ENCODE results near the gene HMCN1.

The HMCN1 gene

GRCh38 chr1:185966471-185966870 is 232.3 kb downstream of the HMCN1 start:
- no peak for DNase-seq (ENCODE audit: low spot score)

- no peak for DNase-seq (ENCODE audit: low spot score)
These were observed 234.8 kb downstream of the HMCN1 start for GRCh38 chr1:185969028-185969427.

GRCh38 chr1:185969524-185969991 is 235.4 kb downstream of the HMCN1 start:
- no peak for DNase-seq (ENCODE audit: low spot score)

GRCh38 chr1:185971688-185972087 is 237.5 kb downstream of the HMCN1 start:
- DNase-seq (ENCODE audit: low spot score) = no peak

- DNase-seq (ENCODE audit: low spot score) = no peak
These were observed 238.1 kb downstream of the HMCN1 start for GRCh38 chr1:185972096-185972850.

- no peak for DNase-seq (ENCODE audit: low spot score)
These were observed 239.5 kb downstream of the HMCN1 start for GRCh38 chr1:185973645-185974044.

GRCh38 chr1:185974367-185975170 is 240.4 kb downstream of the HMCN1 start:
- DNase-seq (ENCODE audit: low spot score) = no peak

- DNase-seq (ENCODE audit: low spot score) = no peak
These were observed 246.7 kb downstream of the HMCN1 start for GRCh38 chr1:185980891-185981290.

- no peak for DNase-seq (ENCODE audit: low spot score)
These were observed 250.1 kb downstream of the HMCN1 start for GRCh38 chr1:185984113-185984836.

- no peak for DNase-seq (ENCODE audit: low spot score)
These were observed 253.6 kb downstream of the HMCN1 start for GRCh38 chr1:185987611-185988321.

- DNase-seq (ENCODE audit: low spot score) = no peak
These were observed 256.4 kb downstream of the HMCN1 start for GRCh38 chr1:185990565-185990964.

- DNase-seq (ENCODE audit: low spot score) = no peak
These were observed 257.1 kb downstream of the HMCN1 start for GRCh38 chr1:185991266-185991665.

- DNase-seq (ENCODE audit: low spot score) = no peak
These were observed 262.0 kb downstream of the HMCN1 start for GRCh38 chr1:185996211-185996610.

- peak; percentile 4 for DNase-seq (ENCODE audit: low spot score)
These were observed 264.2 kb downstream of the HMCN1 start for GRCh38 chr1:185998391-185998790.

GRCh38 chr1:186002406-186002805 is 268.2 kb downstream of the HMCN1 start:
- no peak for DNase-seq (ENCODE audit: low spot score)

- no peak for DNase-seq (ENCODE audit: low spot score)
These were observed 275.0 kb downstream of the HMCN1 start for GRCh38 chr1:186009039-186009737.

GRCh38 chr1:186014370-186015037 is 280.3 kb downstream of the HMCN1 start:
- DNase-seq (ENCODE audit: low spot score) = no peak

GRCh38 chr1:186016856-186017255 is 282.7 kb downstream of the HMCN1 start:
- no peak for DNase-seq (ENCODE audit: low spot score)

- DNase-seq (ENCODE audit: low spot score) = no peak
These were observed 288.0 kb downstream of the HMCN1 start for GRCh38 chr1:186022184-186022583.

GRCh38 chr1:186026946-186027345 is 292.8 kb downstream of the HMCN1 start:
- no peak for DNase-seq (ENCODE audit: low spot score)

- DNase-seq (ENCODE audit: low spot score) = no peak
These were observed 293.4 kb downstream of the HMCN1 start for GRCh38 chr1:186027621-186028020.
